Breast epithelium (tissue), 4 donors: Measurements from ENCODE around the gene CCDC71L. TPM values are rescaled to one million over a fixed set of nuclear protein-coding genes. Genes with fewer than 3 reads are reported as not detected.
A peak's percentile ranks its signal among the peaks of the same experiment; 100 is the strongest.
"Not testable (repeated sequence)": the region's sequence is repeated elsewhere in the genome, so short reads cannot be mapped to it uniquely, and the experiment has no call there.

Source experiments
- DNase-seq, 2 donors: peaks; one replicate each; pipeline ENCODE4 v3.0.0-alpha.2; 2019; ENCODE audit warnings: low spot score in 2 of 2
- H3K27ac ChIP-seq, 2 donors: fragments of 200-600 bp; sonication (generic) in 1 of 2; one replicate each; pipeline ENCODE4 v1.5.1; 2016 to 2019; ENCODE audit warnings: mild to moderate bottlenecking in 1 of 2
- H3K27me3 ChIP-seq, 2 donors: fragments of 200-600 bp; sonication (generic) in 1 of 2; one replicate each; pipeline versions ENCODE4 v1.5.1 to v1.6.0; 2017 to 2019; ENCODE audit warnings: control low read depth in 1 of 2, mild to moderate bottlenecking in 1 of 2
- H3K36me3 ChIP-seq: fragments of 200-600 bp; one replicate; pipeline ENCODE4 v1.5.1; 2019
- H3K4me1 ChIP-seq, 2 donors: fragments of 200-600 bp; sonication (generic); one replicate each; pipeline ENCODE4 v1.5.1; 2016 to 2019; ENCODE audit warnings: control low read depth in 1 of 2
- H3K4me3 ChIP-seq, 3 donors: fragments of 200-600 bp; sonication (generic); 1 replicate in 2 of 3; 2 replicates in 1 of 3; pipeline ENCODE4 v1.5.1; 2016 to 2019; ENCODE audit warnings: mild to moderate bottlenecking in 3 of 3, moderate library complexity in 2 of 3
- H3K9me3 ChIP-seq, 2 donors: fragments of 200-600 bp; sonication (generic) in 1 of 2; one replicate each; pipeline ENCODE4 v1.5.1; 2016 to 2019; ENCODE audit warnings: control low read depth in 1 of 2
- CTCF ChIP-seq, 3 donors: fragments of 450-650 bp; IDR thresholded peaks; one replicate each; pipeline ENCODE4 v1.5.1; 2016 to 2017; ENCODE audit warnings: antibody characterized with exemption in 3 of 3, mild to moderate bottlenecking in 3 of 3, moderate library complexity in 3 of 3
- POLR2A ChIP-seq: fragments of 450-650 bp; IDR thresholded peaks from one replicate; pipeline ENCODE4 v1.6.1; 2016; ENCODE audit warnings: antibody characterized with exemption, mild to moderate bottlenecking, moderate library complexity
- POLR2AphosphoS5 ChIP-seq, 3 donors: sonication (generic); formaldehyde crosslinking; IDR thresholded peaks; one replicate each; pipeline ENCODE4 v1.6.1; 2017; ENCODE audit warnings: antibody characterized with exemption in 3 of 3
- intact Hi-C: fragments of 100-400 bp; cut with DNase I; formaldehyde crosslinking; loops from one replicate; pipeline ENCODE4 v1.15.1; 2023; ENCODE audit warnings: low total_unique reads
- total RNA-seq, 3 donors: library from RNA; depleted of rRNA; stranded (reverse); fragments of >200 nt; gene quantifications; one replicate each; pipeline ENCODE4 v1.1.0, GENCODE V29; 2016

CCDC71L gene
- total RNA-seq, result 10 to 100 TPM; 29.9 to 69.4 (median 59.0) TPM

DNA sequence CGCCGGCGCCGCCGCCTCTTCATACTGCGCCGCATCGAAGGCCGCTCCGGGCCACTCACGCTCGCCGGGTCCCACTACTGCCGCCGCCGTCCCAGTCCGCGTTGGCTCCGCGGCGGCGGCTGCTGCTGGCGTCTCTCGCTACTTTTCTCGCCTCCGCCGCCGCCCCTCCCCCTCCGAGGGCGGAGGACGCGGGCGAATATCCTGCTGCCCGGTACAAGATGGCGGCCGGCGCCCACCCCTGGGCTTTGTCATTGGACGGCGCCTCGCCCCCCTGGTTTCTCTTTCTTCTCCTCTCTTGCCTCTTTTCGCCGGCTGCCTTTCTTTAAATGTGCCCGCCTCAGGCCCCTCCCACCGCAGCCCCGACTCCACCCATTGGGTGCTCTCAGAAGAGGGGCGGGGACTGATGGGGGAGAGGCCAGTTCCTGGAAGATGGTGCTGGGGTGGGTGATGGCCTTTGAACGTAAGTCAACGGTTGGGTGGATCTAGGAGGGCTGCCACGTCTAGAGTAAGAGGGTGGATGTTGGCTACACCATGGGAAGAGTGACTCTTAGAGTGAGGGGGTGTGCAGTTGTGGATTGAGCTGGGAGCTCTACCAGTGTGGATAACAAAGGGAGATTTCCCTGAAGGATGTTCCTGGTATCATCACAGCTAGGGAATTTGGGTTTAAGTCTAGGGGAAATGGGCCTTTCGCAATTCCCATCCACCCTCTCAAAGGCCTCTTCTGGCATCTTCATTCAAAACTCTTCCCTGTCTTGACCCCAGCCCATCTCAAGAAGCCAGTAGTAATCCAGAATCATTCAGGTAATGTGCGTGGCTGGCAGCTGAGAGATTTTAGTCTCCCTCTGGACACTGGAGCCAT, at the start of gene CCDC71L:
Gene CCDC71L (minus strand): TSS at position 297 of the 859 bp plus-strand sequence. CDS start 262 bp downstream, at position 35.
- intact Hi-C loops, result no loop called here
- peak; percentile 94 for DNase-seq
- Histone ChIP-seq H3K27ac (peak within 1 kb of the TSS; percentile 91 to 99), H3K36me3 (no peaks in the 10 kb centered on the region), H3K4me3 (peak within 1 kb of the TSS; percentile 84 to 90 (median 88)), H3K4me1 (peaks cover 0 to 19% of the 10 kb centered on the region in 2 donors), H3K27me3 (no peaks in the 10 kb centered on the region), H3K9me3 (peaks cover 0 to 4% of the 10 kb centered on the region in 2 donors)
- TF ChIP-seq CTCF (IDR thresholded peaks at IDR 0.05), result no peak
- peak; percentile 87 to 91 (median 87) for TF ChIP-seq POLR2AphosphoS5 (IDR thresholded peaks at IDR 0.05)
- TF ChIP-seq POLR2A, result peak; percentile 74

DNA sequence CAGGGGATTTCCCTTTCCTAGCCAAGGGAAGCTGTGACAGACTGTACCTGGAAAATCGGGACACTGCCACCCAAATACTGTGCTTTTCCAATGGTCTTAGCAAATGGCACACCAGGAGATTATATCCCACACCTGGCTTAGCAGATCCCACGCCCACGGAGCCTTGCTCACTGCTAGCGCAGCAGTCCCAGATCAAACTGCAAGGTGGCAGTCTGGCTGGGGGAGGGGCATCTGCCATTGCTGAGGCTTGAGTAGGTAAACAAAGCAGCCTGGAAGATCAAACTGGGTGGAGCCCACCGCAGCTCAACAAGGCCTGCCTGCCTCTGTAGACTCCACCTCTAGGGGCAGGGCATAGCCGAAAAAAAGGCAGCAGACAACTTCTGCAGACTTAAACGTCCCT, 48.6 kb upstream of the CCDC71L start:
- H3K9me3 ChIP-seq, H3K27ac ChIP-seq, H3K4me1 ChIP-seq, H3K27me3 ChIP-seq, H3K4me3 ChIP-seq, intact Hi-C loops, H3K36me3 ChIP-seq, DNase-seq: not testable (repeated sequence)

DNA sequence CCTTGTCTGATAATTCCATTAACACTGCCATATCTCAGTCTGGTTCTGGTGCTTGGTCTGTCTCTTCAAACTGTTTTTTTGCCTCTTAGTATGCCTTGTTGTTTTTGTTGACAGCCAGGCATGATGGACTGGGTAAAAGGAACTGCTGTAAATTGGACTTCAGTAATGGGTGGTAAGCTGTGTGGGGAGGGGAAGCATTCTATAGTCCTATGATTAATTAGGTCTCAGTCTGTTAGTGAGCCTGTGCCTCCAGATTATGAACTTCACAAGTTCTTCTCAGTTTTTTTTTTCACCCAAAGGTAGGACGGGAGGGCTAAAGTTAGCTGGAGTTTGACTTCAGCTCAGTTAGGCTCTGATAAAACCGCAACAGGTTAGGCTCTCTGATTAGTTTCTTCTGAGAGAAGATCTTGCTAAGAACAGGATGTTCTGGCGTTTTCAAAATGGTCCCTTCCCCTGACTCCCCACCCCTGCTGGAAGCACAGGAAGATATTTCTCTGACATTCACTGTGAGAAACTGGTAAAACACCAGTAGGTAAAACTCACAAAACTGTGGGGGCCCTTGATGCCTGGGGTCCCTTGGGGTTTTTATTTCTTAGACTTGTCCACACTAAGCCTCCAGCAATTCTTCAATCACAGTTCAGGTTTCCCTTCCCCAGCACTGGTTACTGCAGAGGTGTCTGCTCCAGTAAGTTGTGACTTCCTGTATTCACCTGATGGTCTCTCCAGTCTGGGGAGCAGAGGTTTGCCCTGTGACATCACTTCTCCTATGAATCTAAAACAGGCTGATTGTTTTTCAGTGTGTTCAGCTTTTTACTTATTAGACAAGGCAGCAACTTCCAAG, 43.3 kb upstream of the CCDC71L start:
- Histone ChIP-seq H3K4me3 (no peak overlapping the region), H3K36me3 (no peaks in the 10 kb centered on the region), H3K4me1 (no peaks in the 10 kb centered on the region), H3K27me3 (no peaks in the 10 kb centered on the region), H3K9me3 (no peaks in the 10 kb centered on the region), H3K27ac (no peak overlapping the region)
- no peak for DNase-seq
- intact Hi-C loops, result no loop called here
- TF ChIP-seq CTCF (IDR thresholded peaks at IDR 0.05) (no peak), POLR2AphosphoS5 (IDR thresholded peaks at IDR 0.05) (no peak), POLR2A (no peak)

DNA sequence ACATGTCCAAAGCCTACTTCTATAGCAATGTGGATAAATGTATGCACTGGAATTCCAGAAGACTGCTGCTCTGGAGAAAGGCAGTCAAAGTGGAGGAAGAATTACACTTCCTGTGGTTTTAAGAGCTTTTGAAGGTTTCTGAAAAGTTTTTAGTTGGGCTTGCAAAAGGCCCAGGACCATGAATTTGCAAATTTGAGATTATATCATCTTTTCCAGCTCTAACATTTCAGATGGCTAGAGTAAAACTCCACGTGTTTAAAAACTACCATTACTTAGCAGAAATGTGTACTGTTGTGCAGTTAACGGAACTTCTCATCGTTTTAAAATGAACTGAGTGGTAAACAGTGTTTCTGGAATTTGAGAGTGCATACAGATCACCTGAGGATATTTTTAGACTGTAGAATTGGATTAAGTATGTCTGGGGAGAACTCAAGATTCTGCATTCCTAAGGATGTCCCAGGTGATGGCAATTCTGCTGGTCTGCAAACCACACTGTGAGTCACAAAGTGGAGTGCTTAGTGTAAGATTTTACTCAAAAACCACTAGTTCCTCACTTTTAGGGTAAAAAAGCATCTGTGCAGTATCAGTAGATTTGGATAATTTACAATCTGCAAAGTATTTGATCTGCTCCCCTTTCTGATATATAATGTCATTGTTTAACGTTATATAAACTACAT, 32.9 kb upstream of the CCDC71L start:
- Histone ChIP-seq H3K9me3 (no peaks in the 10 kb centered on the region), H3K36me3 (no peaks in the 10 kb centered on the region), H3K27ac (no peak overlapping the region), H3K4me1 (no peaks in the 10 kb centered on the region), H3K4me3 (no peak overlapping the region), H3K27me3 (no peaks in the 10 kb centered on the region)
- DNase-seq, result no peak
- intact Hi-C loops, result no loop called here
- no peak for TF ChIP-seq POLR2A
- TF ChIP-seq CTCF (IDR thresholded peaks at IDR 0.05), result no peak
- no peak for TF ChIP-seq POLR2AphosphoS5 (IDR thresholded peaks at IDR 0.05)

GRCh38 chr7:106692450-106693051, 31.6 kb upstream of the CCDC71L start:
- Histone ChIP-seq H3K36me3 (no peaks in the 10 kb centered on the region), H3K4me1 (no peaks in the 10 kb centered on the region), H3K27ac (no peak overlapping the region), H3K27me3 (no peaks in the 10 kb centered on the region), H3K9me3 (no peaks in the 10 kb centered on the region), H3K4me3 (no peak overlapping the region)
- TF ChIP-seq POLR2AphosphoS5 (IDR thresholded peaks at IDR 0.05) (no peak), POLR2A (no peak), CTCF (IDR thresholded peaks at IDR 0.05) (no peak)
- intact Hi-C loops, result no loop called here
- no peak for DNase-seq

DNA sequence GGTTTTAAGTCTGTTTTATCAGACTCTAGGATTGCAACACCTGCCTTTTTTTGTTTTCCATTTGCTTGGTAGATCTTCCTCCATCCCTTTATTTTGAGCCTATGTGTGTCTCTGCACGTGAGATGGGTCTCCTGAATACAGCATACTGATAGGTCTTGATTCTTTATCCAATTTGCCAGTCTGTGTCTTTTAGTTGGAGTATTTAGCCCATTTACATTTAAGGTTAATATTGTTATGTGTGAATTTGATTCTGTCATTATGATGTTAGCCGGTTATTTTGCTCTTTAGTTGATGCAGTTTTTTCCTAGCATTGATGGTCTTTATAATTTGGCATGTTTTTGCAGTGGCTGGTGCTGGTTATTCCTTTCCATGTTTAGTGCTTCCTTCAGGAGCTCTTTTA, 27.2 kb upstream of the CCDC71L start:
- DNase-seq, H3K27me3 ChIP-seq, H3K9me3 ChIP-seq, H3K36me3 ChIP-seq, intact Hi-C loops, H3K4me3 ChIP-seq, H3K4me1 ChIP-seq, H3K27ac ChIP-seq: not testable (repeated sequence)
